ENCODE results near the gene CYBRD1. TPM values are rescaled to one million over a fixed set of nuclear protein-coding genes. Genes with fewer than 3 reads are reported as not detected.
"Not testable (repeated sequence)": the region's sequence is repeated elsewhere in the genome, so short reads cannot be mapped to it uniquely, and the experiment has no call there.

The CYBRD1 gene
- total RNA-seq, 4 donors from 2014 or later: 158 to 241 (median 194) TPM

DNA sequence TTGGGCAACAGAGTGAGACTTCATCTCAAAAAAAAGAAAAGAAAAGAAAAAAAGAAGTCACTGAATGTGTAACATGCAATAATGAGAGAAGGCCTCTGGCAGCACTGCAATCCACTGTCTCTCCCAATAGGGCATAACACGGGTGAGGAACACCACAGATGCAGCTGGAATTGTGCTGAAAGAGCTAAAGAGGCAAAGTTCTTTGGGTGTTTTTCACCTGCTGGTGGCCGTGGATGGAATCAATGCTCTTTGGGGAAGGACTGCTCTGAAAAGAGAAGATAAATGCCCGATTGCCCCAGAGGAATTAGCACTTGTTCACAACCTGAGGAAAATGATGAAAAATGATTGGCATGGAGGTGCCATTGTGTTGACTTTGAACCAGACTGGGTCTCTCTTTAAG lies 31.0 kb upstream of the CYBRD1 start:
- H3K4me3 ChIP-seq (ENCODE audit: low read depth, poor library complexity, severe bottlenecking): no peak overlapping the region
- intact Hi-C loops (cut with DNase I; ENCODE audit: low total_unique reads): no loop called here
- WGBS, 2 donors: 89% methylated on average over 3 of the region's 3 CpGs
- TF ChIP-seq, protein P1, sequence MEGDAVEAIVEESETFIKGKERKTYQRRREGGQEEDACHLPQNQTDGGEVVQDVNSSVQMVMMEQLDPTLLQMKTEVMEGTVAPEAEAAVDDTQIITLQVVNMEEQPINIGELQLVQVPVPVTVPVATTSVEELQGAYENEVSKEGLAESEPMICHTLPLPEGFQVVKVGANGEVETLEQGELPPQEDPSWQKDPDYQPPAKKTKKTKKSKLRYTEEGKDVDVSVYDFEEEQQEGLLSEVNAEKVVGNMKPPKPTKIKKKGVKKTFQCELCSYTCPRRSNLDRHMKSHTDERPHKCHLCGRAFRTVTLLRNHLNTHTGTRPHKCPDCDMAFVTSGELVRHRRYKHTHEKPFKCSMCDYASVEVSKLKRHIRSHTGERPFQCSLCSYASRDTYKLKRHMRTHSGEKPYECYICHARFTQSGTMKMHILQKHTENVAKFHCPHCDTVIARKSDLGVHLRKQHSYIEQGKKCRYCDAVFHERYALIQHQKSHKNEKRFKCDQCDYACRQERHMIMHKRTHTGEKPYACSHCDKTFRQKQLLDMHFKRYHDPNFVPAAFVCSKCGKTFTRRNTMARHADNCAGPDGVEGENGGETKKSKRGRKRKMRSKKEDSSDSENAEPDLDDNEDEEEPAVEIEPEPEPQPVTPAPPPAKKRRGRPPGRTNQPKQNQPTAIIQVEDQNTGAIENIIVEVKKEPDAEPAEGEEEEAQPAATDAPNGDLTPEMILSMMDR (IDR thresholded peaks at IDR 0.05): no peak
- no peak for TF ChIP-seq POLR2A (IDR thresholded peaks at IDR 0.05)
- DNase-seq (ENCODE audit: low spot score in 2 of 2): no peak

DNA sequence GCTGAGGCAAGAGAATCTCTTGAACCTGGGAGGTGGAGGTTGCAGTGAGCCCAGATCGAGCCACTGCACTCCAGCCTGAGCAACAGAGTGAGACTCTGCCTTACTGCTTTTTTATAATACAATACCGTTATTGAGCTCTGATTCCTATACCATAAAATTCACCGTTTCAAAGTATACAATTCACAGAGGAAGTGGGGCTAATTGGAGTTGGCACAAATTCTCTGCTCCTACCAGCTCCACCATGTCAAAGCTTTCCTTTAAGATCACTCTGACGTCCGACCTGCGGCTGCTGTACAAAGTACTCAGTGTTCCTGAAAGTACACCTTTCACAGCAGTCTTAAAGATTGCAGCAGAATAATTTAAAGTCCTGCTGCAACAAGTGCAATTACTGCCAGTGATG lies 29.6 kb upstream of the CYBRD1 start:
- no peak overlapping the region for H3K4me3 ChIP-seq (ENCODE audit: low read depth, poor library complexity, severe bottlenecking)
- 53 to 61% methylated on average over 6 of the region's 6 CpGs for WGBS, 2 donors
- no peak for DNase-seq (ENCODE audit: low spot score in 2 of 2)
- intact Hi-C loops (cut with DNase I; ENCODE audit: low total_unique reads): no loop called here
- TF ChIP-seq, protein P1 (IDR thresholded peaks at IDR 0.05): no peak
- TF ChIP-seq POLR2A (IDR thresholded peaks at IDR 0.05): no peak

DNA sequence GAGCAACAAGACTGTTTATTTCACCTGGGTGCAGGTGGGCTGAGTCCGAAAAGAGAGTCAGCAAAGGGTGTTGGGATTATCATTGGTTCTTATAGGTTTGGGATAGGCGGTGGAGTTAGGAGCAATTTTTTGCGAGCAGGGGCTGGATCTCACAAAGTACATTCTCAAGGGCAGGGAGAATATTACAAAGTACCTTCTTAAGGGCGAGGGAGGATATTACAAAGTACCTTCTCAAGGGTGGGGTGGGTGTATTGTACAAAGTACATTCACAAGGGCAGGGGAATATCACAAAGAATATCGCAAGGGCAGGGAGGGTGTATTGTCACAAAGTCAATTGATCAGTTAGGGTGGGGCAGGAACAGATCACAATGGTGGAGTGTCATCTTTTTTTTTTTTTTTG lies 24.6 kb upstream of the CYBRD1 start:
- 92 to 95% methylated on average over 5 of the region's 5 CpGs for WGBS, 2 donors
- DNase-seq (ENCODE audit: low spot score in 2 of 2); intact Hi-C loops (cut with DNase I; ENCODE audit: low total_unique reads); H3K4me3 ChIP-seq (ENCODE audit: low read depth, poor library complexity, severe bottlenecking): not testable (repeated sequence)

DNA sequence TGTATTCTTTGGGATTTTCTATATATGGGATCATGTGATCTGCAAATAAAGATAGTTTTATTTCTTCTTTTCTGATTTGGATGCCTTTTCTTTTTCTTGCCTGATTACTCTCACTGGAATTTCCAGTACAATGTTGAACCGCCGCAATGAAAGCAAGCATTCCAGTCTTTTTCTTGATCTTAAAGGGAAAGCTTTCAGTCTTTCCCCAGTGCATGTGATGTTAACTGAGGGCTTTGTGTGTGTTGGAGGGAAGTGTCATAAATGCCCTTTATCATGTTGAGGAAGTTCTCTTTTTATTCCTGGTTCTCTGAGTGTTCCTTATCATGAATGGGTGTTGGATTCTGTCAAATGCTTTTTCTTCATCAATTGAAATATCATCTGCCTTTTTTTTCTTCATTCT lies 16.9 kb upstream of the CYBRD1 start:
- intact Hi-C loops (cut with DNase I; ENCODE audit: low total_unique reads): no loop called here
- WGBS, 2 donors: 18 to 25% methylated on average over 2 of the region's 2 CpGs
- TF ChIP-seq, protein P1 (IDR thresholded peaks at IDR 0.05): no peak
- no peak for TF ChIP-seq POLR2A (IDR thresholded peaks at IDR 0.05)
- DNase-seq (ENCODE audit: low spot score in 2 of 2): no peak
- no peak overlapping the region for H3K4me3 ChIP-seq (ENCODE audit: low read depth, poor library complexity, severe bottlenecking)

DNA sequence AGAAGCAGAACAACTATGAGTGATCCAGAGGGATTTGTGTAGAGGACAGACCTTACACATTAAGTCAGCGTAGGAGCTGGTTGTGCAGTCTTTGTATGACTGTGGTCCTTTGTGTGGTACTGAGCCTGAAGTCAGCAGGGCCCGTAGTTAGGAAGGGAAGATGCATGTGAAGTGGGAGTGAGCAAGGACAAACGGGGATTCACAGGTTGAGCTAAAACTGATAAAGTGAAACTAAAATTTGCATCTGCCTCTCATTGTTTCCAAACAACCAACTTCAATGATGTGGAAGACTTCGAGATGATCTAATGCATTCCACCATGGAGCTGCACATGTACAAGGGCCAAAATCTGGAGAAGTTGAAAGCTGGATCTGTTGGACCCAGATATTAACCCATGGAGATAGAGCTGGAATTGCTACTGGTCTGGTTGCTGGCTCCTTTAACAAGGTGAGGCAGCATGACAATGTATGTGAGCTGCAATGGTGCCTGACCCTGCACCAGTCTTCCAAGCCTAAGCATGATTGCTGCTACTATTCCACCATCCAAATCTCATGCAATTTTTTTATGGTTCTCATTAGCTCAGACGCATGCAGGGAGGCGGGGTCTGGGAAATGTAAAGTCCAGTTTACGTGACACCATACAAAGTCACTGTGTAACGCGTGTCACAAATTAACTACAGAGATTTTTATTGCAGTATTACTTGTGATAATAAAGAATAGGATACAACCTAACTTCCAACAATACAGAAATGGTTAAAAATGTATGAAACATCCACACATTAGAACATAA lies 12.1 kb upstream of the CYBRD1 start:
- no peak for TF ChIP-seq POLR2A (IDR thresholded peaks at IDR 0.05)
- TF ChIP-seq, protein P1 (IDR thresholded peaks at IDR 0.05): no peak
- no peak overlapping the region for H3K4me3 ChIP-seq (ENCODE audit: low read depth, poor library complexity, severe bottlenecking)
- intact Hi-C loops (cut with DNase I; ENCODE audit: low total_unique reads): no loop called here
- no peak for DNase-seq (ENCODE audit: low spot score in 2 of 2)
- 84 to 87% methylated on average over 9 of the region's 9 CpGs for WGBS, 2 donors

DNA sequence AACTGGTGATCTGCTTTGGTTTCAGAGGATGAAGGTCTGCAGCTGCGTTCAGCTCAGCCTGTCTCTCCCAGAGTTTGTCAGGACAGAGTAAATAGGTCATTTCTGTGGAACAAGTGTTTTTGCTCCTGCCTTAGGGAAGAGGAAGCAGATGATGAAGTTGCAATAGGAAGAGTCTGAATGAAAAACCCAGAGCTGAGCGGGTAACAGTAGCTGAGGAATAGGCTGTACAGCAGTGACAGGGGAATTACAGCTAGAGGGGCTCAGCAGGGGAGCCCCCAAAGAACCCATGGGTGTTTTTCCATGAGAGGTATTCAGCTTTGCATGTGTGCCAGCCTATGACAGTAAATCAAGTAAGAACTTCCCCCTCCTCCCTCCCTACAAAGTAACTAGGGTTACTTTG lies 10.3 kb upstream of the CYBRD1 start:
- no peak for DNase-seq (ENCODE audit: low spot score in 2 of 2)
- 72% methylated on average over 2 of the region's 2 CpGs for WGBS, 2 donors
- intact Hi-C loops (cut with DNase I; ENCODE audit: low total_unique reads): no loop called here
- no peak for TF ChIP-seq POLR2A (IDR thresholded peaks at IDR 0.05)
- TF ChIP-seq, protein P1 (IDR thresholded peaks at IDR 0.05): no peak
- H3K4me3 ChIP-seq (ENCODE audit: low read depth, poor library complexity, severe bottlenecking): no peak overlapping the region
